Omental fat pad (tissue), 4 donors: Measurements from ENCODE around the gene PPP2R2D. TPM values are rescaled to one million over a fixed set of nuclear protein-coding genes. Genes with fewer than 3 reads are reported as not detected.

Source experiments
- ATAC-seq: fragments of 150-250 bp; one replicate; pipeline ENCODE4 v1.9.1; 2016; ENCODE audit warnings: mild to moderate bottlenecking, moderate library complexity; ENCODE audit not compliant: low FRiP score
- DNase-seq: peaks from one replicate; pipeline ENCODE4 v3.0.0-alpha.2; 2019; ENCODE audit warnings: low spot score
- CTCF ChIP-seq, 3 donors: fragments of 450-650 bp; IDR thresholded peaks; one replicate each; pipeline ENCODE4 v1.5.1; 2016 to 2017; ENCODE audit warnings: antibody characterized with exemption in 3 of 3, mild to moderate bottlenecking in 3 of 3, moderate library complexity in 2 of 3
- total RNA-seq, 4 donors: library from RNA; depleted of rRNA; stranded (reverse); fragments of >200 nt; gene quantifications; one replicate each; pipeline ENCODE4 v1.1.0, GENCODE V29; 2016

The PPP2R2D gene
- total RNA-seq, 4 donors from 2014 or later = 25.0 to 33.7 (median 28.7) TPM

- no peak for TF ChIP-seq CTCF (IDR thresholded peaks at IDR 0.05)
- no peak for ATAC-seq
- no peak for DNase-seq
These were observed 24.3 kb downstream of the PPP2R2D start for GRCh38 chr10:131925011-131925649.

GRCh38 chr10:131925716-131926115, 24.9 kb downstream of the PPP2R2D start:
- DNase-seq = no peak
- no peak for ATAC-seq
- TF ChIP-seq CTCF (IDR thresholded peaks at IDR 0.05) = no peak

GRCh38 chr10:131926253-131926652, 25.4 kb downstream of the PPP2R2D start:
- no peak for TF ChIP-seq CTCF (IDR thresholded peaks at IDR 0.05)
- DNase-seq = no peak
- ATAC-seq = no peak

GRCh38 chr10:131926743-131927595, 26.2 kb downstream of the PPP2R2D start:
- DNase-seq = no peak
- no peak for TF ChIP-seq CTCF (IDR thresholded peaks at IDR 0.05)
- no peak for ATAC-seq

- no peak for ATAC-seq
- no peak for TF ChIP-seq CTCF (IDR thresholded peaks at IDR 0.05)
- no peak for DNase-seq
These were observed 27.7 kb downstream of the PPP2R2D start for GRCh38 chr10:131928248-131929095.

GRCh38 chr10:131929122-131929845, 28.5 kb downstream of the PPP2R2D start:
- TF ChIP-seq CTCF (IDR thresholded peaks at IDR 0.05) = no peak
- DNase-seq = no peak
- no peak for ATAC-seq
